CD4-positive, alpha-beta T cell treated with Interleukin-17A for 4 hours (primary cell): ENCODE results near the gene SCGB1C1.

Experiments
- DNase-seq: peaks from one replicate; pipeline ENCODE4 v3.0.0-alpha.2; 2020; ENCODE audit warnings: mixed read lengths

SCGB1C1 gene

DNA sequence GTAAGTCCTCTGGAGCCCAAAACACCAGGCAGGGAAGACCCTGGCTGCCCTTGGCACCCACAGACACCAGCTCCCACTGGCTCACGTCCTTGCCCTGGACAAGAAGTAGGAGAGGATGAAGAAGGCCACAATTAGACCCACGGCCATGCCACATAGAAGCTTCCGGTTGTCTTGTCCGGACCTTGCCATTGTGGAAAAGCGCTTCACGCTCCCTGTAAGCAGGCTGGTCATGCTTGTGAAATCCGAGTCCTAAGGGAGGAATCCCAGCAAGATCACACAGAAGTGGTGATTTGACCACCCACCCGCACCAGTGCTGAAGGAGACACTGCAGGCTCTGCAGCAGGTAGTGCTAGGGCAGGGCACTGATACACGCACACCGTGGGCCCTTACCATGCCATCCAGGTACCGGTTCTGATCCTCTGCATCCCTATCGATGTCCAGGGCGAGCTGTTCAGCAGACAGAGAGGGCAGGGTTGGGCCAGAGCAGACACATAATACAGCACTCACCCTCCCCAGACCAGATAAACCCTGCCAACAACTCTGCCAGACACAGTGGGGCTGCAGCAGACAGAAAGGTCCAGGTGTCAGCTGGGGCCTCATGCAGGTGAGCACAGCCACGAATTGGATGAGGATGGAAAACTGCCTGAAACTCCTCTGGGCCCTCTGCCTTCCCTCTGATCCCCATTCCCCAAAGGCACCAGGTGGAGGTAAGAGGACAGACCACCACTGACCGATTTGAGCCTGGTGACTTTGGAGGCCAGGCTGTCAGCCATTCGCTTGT, 12.5 kb downstream of the SCGB1C1 start:
- no peak for DNase-seq

DNA sequence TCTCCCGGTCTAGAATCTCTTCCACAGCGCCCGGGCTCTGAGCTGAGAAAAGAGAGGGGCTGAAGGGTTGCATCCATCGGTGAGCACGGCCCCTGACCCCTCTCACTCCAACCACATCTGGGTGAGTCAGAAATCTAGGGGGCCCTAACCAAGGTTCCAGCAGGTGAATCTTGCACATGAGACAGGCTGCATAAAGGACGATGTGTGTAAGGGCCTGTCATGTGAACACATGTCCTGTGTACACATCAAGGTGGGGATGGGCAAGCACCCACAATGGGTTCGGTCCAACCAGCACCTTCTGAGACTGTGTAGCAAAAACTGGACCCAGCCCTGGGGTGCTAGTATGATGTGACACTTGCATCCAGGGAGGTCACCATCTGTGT, 13.1 kb downstream of the SCGB1C1 start:
- DNase-seq, result no peak

DNA sequence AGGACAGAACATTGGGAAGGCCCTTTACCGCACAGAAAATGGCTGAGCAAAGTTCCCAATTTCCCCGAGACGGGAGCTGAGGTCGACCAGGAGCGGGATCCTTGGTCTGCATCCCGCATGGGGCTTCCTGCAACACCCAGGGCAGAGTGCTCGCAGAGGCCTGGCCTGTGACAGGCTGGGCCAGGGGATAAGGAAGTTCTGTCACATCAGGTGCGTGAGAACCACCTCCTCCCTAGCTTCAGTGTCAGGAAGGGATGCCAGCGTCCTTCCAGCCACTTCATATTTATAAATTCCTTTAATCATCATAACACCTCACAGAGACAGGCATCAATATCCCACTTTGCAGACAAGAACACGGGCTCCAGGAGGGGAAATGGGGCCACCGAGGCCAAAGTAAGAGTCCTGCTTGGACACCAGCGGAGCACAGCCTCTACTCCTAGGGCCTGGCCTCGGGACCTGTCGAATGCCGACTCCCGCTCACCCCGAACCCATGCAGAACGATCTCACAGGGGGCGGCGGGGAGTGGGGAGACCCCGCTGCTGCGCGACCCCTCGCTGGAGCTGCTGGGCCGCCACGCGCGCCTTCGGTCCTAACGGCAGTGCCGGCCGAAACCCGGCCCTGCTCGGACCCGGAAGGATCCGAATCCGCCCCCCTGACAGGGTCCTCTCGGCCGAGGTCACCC, 13.8 kb downstream of the SCGB1C1 start:
- peak; percentile 34 for DNase-seq

DNA sequence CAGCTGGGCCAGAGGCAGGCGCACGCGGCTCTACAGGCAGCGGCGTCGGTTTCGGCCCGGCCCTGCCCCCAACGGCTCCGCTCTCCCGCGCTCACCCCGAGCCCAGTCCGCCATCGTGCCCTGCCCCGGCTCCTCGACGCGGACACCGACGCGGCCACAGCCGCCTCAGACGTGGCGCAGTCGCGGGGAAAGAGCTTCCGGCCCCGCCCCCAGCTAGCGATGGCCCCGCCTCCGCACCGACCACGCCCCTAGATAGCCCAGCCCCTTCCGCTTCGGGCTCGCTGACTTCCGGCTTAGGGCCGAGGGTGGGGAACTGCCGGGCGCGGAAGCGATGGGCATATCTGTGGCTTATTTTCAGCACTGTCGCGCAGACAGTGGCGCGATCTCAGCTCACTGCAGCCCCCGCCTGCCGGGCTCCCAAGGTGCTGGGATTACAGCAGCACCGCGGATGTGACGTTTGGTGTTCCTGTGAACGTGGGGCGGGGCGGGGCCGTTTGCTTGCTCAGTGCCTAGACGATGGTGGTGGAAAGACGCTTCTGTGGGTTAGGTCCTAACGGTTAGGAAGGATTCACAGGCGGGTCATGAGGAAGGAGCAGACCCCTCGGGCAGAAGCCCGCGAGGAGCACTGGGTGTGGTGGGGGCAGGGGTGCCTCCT, 14.5 kb downstream of the SCGB1C1 start, which contains the start of the genes BET1L and RIC8A:
BET1L (minus strand) TSS at position 192 of the 655 bp plus-strand sequence; CDS start at position 114, 78 bp downstream.
RIC8A (plus strand) TSS at position 501 of the 655 bp plus-strand sequence. CDS start 1,147 bp downstream, outside the sequence.
- DNase-seq, result peak; percentile 97

DNA sequence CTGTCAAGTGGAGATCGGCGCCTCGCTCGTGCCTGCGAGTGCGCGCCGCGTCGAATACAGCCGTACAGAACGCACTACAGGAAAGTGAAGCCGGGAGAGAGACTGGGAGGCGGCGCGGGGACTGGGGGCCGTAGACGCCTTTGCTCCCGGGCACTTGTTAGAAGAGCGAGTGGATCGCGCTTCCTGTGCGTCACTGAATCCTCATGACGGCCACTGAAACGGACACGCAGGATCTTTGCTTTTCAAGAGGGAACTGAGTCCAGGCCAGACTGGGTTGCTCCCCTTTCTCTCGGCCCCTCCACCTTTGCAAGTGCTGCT, 14.9 kb downstream of the SCGB1C1 start:
- no peak for DNase-seq

DNA sequence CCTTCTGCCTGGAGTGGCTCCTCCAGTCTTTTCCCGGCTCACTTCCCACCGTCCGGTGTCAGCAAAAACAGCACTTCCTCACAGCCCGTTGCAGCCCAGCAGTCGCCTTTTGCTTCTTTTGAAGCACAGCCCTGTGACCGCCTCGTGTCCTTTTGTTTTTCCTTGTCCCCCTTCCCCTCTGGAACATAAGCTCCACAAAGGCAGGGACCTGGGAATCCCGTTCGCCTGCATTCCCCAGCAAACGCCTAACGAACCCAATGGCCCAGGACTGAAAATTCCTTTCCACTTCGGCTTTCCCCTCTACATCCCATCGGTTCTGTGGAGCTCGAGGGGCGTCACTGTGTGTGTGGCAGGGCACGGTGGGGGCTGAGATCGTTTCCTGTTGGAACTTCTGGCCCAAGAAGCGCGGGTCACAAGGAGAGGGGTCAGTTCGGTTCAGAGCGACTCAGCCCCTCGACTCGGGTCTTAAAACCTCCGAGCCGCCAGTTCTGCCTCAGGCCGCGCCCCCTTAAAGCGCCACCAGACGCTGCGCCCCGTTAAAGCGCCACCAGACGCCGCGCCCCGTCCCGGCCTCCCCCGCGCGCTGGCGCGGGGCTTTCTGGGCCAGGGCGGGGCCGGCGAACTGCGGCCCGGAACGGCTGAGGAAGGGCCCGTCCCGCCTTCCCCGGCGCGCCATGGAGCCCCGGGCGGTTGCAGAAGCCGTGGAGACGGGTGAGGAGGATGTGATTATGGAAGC, 15.5 kb downstream of the SCGB1C1 start:
- DNase-seq, result peak; percentile 84

DNA sequence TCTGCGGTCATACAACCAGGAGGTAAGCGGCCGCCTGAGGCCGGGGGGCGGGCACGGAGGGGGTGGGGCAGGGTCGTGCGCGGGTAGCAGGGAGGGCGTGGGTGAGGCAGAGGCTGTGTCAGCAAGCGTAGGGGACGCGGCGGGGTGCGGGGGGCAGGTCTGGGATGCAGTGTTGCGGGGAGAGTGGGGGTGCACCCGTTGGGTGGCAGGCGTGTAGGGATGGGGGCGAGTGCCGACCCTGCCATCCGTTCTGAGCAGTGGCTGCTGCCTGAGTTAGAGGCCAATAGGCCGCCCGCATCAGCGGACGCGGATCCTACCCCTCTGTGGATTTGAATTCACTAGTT, 16.0 kb downstream of the SCGB1C1 start:
- no peak for DNase-seq

DNA sequence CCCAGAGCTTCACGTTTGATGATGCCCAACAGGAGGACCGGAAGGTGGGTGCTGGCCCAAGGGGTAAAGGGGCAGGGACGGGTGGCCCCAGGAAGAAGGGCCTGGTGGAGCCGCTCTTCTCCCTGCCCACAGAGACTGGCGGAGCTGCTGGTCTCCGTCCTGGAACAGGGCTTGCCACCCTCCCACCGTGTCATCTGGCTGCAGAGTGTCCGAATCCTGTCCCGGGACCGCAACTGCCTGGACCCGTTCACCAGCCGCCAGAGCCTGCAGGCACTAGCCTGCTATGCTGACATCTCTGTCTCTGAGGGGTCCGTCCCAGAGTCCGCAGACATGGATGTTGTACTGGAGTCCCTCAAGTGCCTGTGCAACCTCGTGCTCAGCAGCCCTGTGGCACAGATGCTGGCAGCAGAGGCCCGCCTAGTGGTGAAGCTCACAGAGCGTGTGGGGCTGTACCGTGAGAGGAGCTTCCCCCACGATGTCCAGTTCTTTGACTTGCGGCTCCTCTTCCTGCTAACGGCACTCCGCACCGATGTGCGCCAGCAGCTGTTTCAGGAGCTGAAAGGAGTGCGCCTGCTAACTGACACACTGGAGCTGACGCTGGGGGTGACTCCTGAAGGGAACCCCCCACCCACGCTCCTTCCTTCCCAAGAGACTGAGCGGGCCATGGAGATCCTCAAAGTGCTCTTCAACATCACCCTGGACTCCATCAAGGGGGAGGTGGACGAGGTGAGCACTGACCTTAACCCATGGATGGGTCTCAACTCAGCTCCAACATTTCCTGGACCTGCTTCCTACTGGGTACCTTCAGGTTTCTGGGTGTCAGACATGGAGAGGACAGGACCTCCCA, 16.6 kb downstream of the SCGB1C1 start:
- no peak for DNase-seq

DNA sequence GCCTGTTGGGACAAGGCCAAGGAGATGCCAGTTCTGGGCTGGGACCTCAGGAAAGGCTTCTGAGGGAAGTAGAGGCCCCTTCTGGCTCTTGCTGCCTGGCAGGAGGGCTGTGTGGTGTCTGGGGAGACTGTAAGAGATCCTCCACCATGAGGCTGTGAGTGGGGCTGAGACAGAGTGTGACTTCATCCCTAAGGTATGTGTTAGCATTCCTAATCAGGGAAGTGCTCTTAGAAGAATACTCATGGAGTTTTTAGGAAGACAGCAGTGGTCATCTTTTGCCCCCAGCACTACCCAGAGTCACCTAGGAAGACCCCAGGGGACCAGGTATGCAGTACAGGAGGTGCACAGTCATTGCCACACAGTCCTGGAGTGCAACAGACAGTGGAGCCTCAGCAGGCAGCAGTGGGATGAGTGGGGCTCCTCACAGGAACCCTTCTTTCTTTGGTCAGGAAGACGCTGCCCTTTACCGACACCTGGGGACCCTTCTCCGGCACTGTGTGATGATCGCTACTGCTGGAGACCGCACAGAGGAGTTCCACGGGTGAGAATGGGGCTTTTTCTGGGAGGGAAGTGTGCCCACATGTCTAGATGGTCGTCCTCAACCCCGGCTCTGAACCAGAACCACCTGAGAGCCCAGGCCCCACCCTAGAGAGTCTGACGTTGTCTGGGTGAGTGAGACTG, 17.4 kb downstream of the SCGB1C1 start:
- no peak for DNase-seq

DNA sequence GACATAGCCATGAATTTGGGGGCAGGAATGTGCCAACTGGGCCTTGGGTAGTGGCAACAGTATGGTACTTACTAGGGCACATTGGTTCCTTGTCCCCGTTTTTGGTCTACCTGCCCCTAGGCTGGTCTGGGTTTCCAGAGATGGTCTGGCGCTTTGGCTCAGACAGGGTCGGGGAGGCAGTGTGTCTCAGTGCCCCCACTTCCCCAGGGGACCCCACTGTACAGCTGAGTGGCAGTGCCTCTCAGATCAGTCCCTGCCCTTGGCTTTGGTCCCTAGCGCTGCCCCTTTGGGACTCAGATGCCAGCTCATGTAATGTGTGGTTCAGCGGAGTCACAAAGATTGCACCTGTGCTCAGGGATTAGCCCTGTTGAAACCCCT, 17.9 kb downstream of the SCGB1C1 start:
- no peak for DNase-seq

DNA sequence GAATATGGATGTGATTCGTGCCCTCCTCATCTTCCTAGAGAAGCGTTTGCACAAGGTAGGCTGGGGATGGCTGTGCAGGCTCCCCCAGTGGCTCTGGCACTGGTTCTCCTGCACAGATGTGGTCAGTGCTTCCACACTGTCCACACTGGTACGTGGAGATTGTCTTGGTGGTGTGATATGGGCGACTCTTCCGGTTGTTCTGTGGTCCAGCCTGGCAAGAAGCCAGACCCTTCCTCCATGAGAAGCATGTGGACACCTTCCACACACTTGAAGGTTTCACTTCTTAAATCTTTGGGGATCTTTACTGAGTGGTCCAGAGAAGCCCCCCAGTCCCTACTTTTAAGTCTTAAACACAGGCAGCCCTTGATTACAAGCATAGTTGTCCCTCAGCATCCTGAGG, 18.4 kb downstream of the SCGB1C1 start:
- DNase-seq, result no peak

DNA sequence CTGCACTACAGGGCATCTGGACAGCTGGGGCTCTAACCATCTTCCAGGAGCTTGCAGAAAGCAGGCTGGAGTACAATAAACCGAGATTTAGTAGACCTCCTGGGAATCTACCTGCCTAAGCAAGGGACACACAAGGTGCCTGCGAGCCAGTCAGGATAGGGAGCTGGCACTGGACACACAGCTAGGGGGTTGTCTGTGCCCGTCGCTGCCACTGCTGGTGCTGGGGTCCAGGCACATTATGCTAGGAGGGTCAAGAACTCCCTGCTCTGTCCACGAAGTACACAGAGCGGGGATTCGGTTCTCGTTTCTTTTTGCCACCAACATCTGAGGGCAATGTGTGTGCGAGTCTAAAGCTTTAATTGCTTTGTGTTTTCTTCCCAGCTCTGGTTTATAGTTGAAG, 18.9 kb downstream of the SCGB1C1 start:
- no peak for DNase-seq

DNA sequence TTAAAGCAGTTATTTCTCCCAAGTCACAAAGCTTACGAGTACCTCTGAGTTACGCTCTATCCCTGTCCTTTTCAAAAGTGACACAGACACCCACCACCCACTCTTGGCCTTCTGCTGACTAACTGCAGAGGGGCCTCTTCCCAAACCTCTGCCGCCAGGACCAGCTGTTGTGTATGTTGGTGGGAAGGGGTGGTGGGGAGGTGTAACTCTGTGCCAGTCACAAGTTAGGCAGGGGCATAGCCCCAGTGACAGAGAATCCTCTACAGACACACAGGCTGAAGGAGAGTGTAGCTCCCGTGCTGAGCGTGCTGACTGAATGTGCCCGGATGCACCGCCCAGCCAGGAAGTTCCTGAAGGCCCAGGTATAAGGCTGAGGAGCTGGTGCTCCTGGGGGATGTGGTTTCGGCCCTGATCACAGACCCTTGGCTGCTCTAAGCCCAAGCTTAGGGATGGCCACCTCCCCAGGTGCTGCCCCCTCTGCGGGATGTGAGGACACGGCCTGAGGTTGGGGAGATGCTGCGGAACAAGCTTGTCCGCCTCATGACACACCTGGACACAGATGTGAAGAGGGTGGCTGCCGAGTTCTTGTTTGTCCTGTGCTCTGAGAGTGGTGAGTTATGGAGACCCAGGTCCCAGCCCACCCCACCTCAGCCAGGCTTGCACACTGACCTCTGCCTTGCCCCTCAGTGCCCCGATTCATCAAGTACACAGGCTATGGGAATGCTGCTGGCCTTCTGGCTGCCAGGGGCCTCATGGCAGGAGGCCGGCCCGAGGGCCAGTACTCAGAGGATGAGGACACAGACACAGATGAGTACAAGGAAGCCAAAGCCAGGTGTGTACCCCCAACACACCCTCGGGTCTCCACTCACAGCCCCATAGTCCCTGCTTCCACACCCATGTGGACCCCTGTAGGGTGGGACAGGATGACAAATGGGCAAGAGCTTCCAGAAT, 19.5 kb downstream of the SCGB1C1 start:
- no peak for DNase-seq

DNA sequence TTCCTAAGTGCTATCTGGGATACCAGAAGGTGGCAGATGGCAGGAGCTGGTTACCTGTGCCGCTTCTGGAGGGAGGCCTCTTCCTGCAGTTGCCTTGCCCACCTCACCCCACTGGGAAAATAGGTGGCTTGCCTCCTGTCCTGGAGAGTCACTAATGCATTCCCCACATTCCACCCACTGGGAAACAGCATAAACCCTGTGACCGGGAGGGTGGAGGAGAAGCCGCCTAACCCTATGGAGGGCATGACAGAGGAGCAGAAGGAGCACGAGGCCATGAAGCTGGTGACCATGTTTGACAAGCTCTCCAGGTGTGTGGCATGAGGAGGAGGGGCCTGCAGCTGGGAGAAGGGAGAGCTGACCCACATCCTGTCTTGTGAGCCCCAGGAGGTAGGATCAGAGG, 20.2 kb downstream of the SCGB1C1 start:
- no peak for DNase-seq

DNA sequence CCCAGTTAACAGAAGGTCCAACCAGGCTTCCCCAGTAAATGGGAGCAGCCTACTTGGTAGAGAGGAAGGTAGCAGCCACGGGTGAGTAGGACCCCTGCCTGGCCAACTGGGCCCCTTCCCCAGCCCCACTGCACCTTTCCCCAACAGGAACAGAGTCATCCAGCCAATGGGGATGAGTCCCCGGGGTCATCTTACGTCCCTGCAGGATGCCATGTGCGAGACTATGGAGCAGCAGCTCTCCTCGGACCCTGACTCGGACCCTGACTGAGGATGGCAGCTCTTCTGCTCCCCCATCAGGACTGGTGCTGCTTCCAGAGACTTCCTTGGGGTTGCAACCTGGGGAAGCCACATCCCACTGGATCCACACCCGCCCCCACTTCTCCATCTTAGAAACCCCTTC, 21.2 kb downstream of the SCGB1C1 start:
- no peak for DNase-seq

DNA sequence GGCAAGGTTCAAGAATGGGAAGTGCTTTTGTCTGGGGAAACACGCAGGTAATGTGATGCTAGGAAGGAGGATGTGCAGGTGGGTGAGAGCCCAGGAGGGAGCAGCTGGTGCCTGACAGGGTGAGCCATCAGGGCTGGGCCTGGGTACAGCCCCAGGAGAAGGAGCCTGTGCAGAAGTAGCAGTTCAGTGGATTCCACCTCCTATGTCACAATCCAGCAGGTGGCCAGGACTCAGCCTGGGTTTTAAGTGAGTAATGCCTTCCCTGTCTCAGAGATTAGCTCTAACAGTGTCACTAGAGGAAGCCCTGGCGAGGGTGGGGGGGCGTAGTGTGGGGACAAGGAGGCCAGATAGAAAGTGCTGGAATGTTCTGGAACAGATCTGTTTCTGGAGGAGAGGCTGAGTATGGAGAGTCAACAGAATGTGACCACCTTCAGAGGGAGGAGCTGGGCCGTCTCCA, 22.7 kb downstream of the SCGB1C1 start:
- no peak for DNase-seq

DNA sequence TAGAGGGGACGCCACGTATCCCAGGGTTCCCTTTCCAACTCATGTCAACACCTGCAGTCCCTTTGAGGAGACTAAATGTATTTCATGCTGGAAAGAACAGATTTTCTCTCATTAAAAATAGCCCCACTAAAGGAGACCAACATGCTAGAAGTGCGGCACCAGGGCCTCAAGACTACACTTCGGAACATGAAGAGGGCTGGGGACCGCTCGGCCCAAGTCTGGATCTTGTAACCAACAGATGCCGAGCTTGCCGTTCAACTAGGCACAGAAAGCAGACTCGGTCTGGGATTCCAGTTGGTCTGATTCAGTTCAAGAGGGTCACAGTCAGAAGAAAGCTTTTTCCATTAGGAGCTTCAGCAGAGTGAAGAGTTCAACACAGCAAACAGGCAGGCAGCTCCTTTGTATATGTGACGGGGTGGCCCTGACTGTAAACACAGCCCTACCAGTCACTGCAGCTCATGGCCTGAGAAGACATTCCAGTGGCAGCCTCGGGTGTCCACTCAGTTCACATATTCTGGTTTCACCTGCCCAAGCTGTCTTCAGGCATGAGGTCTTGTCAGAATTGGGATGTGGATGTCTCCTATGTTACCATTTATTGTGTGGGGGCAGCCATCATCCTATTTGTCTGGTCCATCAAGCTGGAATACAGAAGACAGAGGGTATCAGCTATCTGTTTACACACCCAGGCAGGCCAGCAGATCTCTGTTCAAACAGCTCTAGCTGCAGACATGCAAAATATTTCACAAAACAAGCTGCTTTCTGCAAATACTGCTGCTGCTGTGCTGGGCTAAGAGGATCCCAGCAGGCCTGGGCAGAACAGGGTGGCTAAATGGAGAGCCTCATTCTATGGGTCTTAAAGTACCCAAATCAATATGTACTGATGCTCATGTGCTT, 23.4 kb downstream of the SCGB1C1 start:
- no peak for DNase-seq

DNA sequence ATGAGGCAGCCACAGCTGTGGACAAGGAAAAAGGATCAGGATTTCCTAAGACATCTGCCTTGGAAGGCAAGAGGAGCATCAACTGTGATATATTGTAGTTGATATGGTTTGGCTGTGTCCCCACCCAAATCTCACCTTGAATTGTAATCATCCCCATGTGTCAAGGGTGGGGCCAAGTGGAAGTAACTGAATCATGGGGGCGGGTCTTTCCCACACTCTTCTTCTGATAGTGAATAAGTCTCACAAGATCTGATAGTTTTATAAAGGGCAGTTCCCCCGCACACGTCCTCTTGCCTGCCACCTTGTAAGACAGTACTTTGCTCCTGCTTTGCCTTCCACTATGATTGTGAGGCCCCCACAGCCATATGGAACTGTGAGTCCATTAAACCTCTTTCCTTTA, 24.8 kb downstream of the SCGB1C1 start:
- no peak for DNase-seq

DNA sequence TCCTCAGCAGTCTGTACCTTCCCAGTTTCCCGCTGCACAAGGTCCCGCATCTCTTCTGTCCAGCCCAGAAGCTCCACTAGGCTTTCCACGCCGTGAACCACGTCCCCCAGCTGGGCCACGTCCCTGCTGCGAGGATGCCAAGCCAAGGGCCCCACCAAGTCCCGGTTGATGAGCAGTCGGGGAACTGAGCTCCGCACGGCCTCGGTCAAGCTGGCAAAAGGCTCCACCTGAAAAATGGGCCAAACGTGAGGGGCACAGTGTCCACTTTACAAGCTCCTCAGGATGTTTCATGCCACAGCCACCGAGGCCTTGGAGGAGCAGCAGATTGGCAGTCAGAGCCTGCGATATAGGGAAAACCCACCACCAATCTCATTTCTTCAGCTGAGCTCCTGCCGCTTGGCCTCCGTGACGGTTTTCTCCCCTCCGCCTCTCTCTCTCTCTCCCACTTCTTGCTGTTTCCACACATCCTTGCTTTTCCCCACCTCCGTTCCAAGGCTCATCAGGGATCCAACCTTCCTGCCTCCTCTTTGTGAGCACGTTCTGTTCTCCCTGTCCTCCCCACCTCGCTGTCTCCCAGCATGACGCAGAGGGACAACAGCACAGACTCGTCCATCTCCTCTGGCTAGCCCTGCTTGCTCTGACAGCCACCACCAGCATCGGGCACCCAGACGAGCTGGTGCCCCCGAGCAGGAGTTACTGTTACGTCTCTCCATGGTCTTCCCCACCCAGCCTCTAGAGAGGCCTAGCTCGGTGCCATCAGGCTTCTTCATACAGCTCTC, 26.1 kb downstream of the SCGB1C1 start:
- no peak for DNase-seq
